GM18502 (cell line): ENCODE measurements around the gene HMCN1.
"Not testable (repeated sequence)": the region's sequence is repeated elsewhere in the genome, so short reads cannot be mapped to it uniquely, and the experiment has no call there.

Source experiments
- ATAC-seq: cut with Tn5 transposase; IDR thresholded peaks from one replicate; pipeline ENCODE4 v1.9.1; 2021; ENCODE audit warnings: mild to moderate bottlenecking; ENCODE audit not compliant: unreplicated experiment, poor library complexity

HMCN1 gene

GRCh38 chr1:186118724-186119123 is 384.5 kb downstream of the HMCN1 start:
- ATAC-seq = no peak

GRCh38 chr1:186122837-186123236 is 388.6 kb downstream of the HMCN1 start:
- no peak for ATAC-seq

GRCh38 chr1:186125035-186125434 is 390.8 kb downstream of the HMCN1 start:
- ATAC-seq = no peak

GRCh38 chr1:186125511-186125910 is 391.3 kb downstream of the HMCN1 start:
- no peak for ATAC-seq

GRCh38 chr1:186129758-186130157 is 395.6 kb downstream of the HMCN1 start:
- no peak for ATAC-seq

GRCh38 chr1:186139115-186139514 is 404.9 kb downstream of the HMCN1 start:
- no peak for ATAC-seq

GRCh38 chr1:186139701-186140100 is 405.5 kb downstream of the HMCN1 start:
- ATAC-seq = no peak

- ATAC-seq = no peak
These were observed 408.0 kb downstream of the HMCN1 start for GRCh38 chr1:186142159-186142558.

- ATAC-seq = no peak
These were observed 408.7 kb downstream of the HMCN1 start for GRCh38 chr1:186142916-186143315.

- ATAC-seq = no peak
These were observed 409.3 kb downstream of the HMCN1 start for GRCh38 chr1:186143481-186143880.

GRCh38 chr1:186144505-186144904 is 410.3 kb downstream of the HMCN1 start:
- no peak for ATAC-seq

GRCh38 chr1:186146974-186147373 is 412.8 kb downstream of the HMCN1 start:
- ATAC-seq = no peak

- ATAC-seq = no peak
These were observed 415.4 kb downstream of the HMCN1 start for GRCh38 chr1:186149591-186149990.

GRCh38 chr1:186152227-186152619 is 418.0 kb downstream of the HMCN1 start:
- no peak for ATAC-seq

GRCh38 chr1:186152620-186153239 is 418.5 kb downstream of the HMCN1 start:
- ATAC-seq = no peak

- no peak for ATAC-seq
These were observed 420.5 kb downstream of the HMCN1 start for GRCh38 chr1:186154651-186155050.

- ATAC-seq = peak; percentile 66
These were observed 421.4 kb downstream of the HMCN1 start for GRCh38 chr1:186155594-186155993.

GRCh38 chr1:186162895-186163294 is 428.7 kb downstream of the HMCN1 start:
- not testable (repeated sequence) for ATAC-seq

GRCh38 chr1:186164773-186165172 is 430.6 kb downstream of the HMCN1 start:
- ATAC-seq = no peak

GRCh38 chr1:186165303-186165702 is 431.1 kb downstream of the HMCN1 start:
- no peak for ATAC-seq

- ATAC-seq = no peak
These were observed 433.0 kb downstream of the HMCN1 start for GRCh38 chr1:186167096-186167668.

GRCh38 chr1:186175588-186175987 is 441.4 kb downstream of the HMCN1 start:
- no peak for ATAC-seq
